ENCODE results near the gene VPS35.

- TF ChIP-seq CTCF (IDR thresholded peaks at IDR 0.05) (no peak), EP300 (IDR thresholded peaks at IDR 0.05) (no peak), POLR2A (IDR thresholded peaks at IDR 0.05) (no peak)
Measured at GRCh38 chr16:46732561-46732960, 43.6 kb upstream of the VPS35 start.

All from ovary (tissue), 3 donors.